NT2/D1 (cell line): ENCODE measurements around the gene SNRNP200.
"Not testable (repeated sequence)": the region's sequence is repeated elsewhere in the genome, so short reads cannot be mapped to it uniquely, and the experiment has no call there.

Experiments used
- DNase-seq: peaks from one replicate; pipeline ENCODE4 v3.0.0-alpha.2; 2011; ENCODE audit warnings: low read depth, low spot score
- H3K27me3 ChIP-seq: 2 replicates; pipeline ENCODE4 v1.6.0; 2011; ENCODE audit warnings: mild to moderate bottlenecking; ENCODE audit not compliant: insufficient read length, insufficient read depth
- H3K36me3 ChIP-seq: 2 replicates; pipeline ENCODE4 v1.6.1; 2011; ENCODE audit warnings: mild to moderate bottlenecking, low read length, mixed read lengths; ENCODE audit not compliant: insufficient read depth, insufficient read length
- H3K4me1 ChIP-seq: 2 replicates; pipeline ENCODE4 v1.5.1; 2011; ENCODE audit not compliant: insufficient read depth, insufficient read length
- H3K4me3 ChIP-seq: 2 replicates; pipeline ENCODE4 v1.5.1; 2011; ENCODE audit warnings: low read depth; ENCODE audit not compliant: insufficient read length
- H3K9ac ChIP-seq: 2 replicates; pipeline ENCODE4 v1.6.0; 2011; ENCODE audit warnings: low read depth; ENCODE audit not compliant: insufficient read length
- H3K9me3 ChIP-seq: 2 replicates; pipeline ENCODE4 v1.5.1; 2011; ENCODE audit warnings: mild to moderate bottlenecking, low read length; ENCODE audit not compliant: insufficient read depth
- SUZ12 ChIP-seq: IDR thresholded peaks from 2 replicates; pipeline ENCODE4 v1.6.1; 2011; ENCODE audit not compliant: insufficient read length, insufficient read depth; ENCODE audit errors: extremely low read depth
- YY1 ChIP-seq: IDR thresholded peaks from 2 replicates; pipeline ENCODE4 v1.6.1; 2011; ENCODE audit not compliant: insufficient read length, insufficient read depth
- ZNF274 ChIP-seq: IDR thresholded peaks from 2 replicates; pipeline ENCODE4 v1.6.1; 2011; ENCODE audit warnings: mild to moderate bottlenecking, low read depth, low read length

SNRNP200 gene

DNA sequence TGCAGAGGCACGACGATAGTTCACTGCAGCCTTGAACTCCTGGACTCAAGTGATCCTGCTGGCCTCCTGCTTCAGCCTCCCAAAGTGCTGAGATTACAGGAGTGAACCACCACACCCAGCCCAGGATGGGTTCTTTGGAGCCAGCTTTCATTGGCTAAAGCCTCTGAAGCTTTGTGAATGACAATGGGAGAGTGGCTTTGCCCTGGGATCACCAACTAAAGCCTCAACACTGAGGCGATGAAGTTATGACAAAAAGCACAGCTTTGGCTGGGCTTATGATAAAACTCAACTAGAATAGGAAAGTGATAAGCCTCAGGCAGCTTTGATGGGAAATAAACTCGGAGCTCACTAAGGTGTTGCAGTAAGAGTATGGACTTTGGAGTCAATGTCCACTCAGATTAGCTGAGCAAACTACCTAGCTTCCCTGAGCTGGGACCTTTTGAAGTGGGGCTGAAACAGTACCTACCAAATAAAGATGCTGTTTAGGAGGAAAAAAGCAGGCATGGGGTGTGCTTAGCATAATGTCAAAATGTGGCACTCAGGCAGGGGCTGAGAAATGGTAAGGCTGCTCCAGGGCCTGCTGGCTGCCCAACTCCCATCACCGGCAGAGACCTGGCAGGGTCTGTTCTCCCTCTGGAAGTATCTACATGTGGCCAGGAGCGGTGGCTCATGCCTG, 43.9 kb downstream of the SNRNP200 start:
- Histone ChIP-seq H3K36me3 (peaks cover 39% of the 10 kb centered on the region), H3K4me1 (peaks cover 10% of the 10 kb centered on the region), H3K4me3 (no peak overlapping the region), H3K9me3 (no peaks in the 10 kb centered on the region), H3K27me3 (no peaks in the 10 kb centered on the region), H3K9ac (no peak overlapping the region)
- no peak for DNase-seq
- no peak for TF ChIP-seq SUZ12
- no peak for TF ChIP-seq YY1
- TF ChIP-seq ZNF274: no peak

DNA sequence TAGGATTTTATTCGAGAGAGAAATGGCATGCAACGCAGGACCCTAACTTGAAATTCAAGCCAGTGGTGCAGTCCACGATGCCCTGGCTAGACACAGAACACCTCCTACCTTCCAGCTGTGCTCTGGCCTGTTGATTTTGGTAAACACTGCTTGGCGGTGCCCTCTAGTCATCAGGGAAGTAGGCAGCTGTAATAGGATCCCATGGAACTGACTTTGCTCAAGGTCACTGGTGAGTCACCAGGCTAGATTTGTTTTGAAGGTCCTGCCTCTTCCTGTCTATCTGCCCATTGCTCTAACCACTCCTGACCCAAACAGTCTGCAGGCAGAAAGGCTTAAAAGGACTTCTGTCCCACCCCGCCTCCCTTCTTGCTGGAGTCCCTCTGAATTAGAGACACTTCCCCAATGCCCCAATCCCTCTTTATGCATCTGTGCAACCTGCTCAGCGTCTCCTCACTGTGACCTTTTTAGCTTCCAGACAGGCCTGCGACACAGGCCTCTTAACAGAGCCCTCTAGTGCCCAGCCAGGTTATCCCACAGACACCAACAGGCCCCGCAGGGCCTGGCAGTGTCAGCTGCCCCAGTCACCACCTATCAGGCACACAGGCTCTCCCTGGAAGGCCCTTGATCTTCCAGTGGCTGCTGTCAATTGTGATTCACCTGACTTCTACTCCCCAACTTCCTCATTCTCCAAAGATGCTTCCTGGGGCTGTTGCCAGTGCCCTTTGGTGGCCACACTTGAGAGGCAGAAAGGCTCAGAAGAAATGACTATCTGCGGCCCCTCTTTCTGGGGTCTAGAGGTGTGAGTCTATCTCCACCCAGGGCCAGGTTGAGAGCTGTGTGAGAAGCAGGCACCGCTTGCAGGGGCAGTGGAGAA, 44.7 kb downstream of the SNRNP200 start:
- peaks cover 10% of the 10 kb centered on the region for H3K4me1 ChIP-seq
- peaks cover 42% of the 10 kb centered on the region for H3K36me3 ChIP-seq
- no peak overlapping the region for H3K4me3 ChIP-seq
- peak; percentile 32 for DNase-seq
- no peaks in the 10 kb centered on the region for H3K27me3 ChIP-seq
- no peak for TF ChIP-seq ZNF274
- no peak for TF ChIP-seq YY1
- TF ChIP-seq SUZ12: no peak
- no peaks in the 10 kb centered on the region for H3K9me3 ChIP-seq
- no peak overlapping the region for H3K9ac ChIP-seq

DNA sequence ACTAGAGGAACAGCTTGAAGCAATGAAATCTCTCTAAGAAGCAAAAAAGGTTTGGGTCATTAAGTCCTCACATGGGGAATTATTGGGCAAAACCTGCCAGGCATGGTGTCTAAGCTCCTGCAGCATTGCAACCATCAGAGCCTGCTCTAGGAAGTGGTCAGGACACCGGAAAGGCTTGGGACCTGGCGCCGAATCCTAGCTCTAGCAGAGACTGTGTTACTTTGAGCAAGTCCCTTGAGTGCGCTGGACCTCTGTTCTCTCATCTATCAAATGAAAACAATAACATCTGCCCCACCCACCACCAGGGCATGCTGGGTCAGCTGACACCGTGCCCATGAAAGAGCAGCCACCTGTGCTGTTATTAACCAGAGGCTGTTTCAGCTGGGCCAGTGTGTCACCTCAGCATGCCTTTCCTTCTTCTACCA, 45.8 kb downstream of the SNRNP200 start:
- DNase-seq: no peak
- Histone ChIP-seq H3K27me3 (no peaks in the 10 kb centered on the region), H3K4me1 (peaks cover 10% of the 10 kb centered on the region), H3K9ac (no peak overlapping the region), H3K36me3 (peaks cover 52% of the 10 kb centered on the region), H3K9me3 (no peaks in the 10 kb centered on the region), H3K4me3 (no peak overlapping the region)
- TF ChIP-seq YY1: no peak
- no peak for TF ChIP-seq ZNF274
- no peak for TF ChIP-seq SUZ12

DNA sequence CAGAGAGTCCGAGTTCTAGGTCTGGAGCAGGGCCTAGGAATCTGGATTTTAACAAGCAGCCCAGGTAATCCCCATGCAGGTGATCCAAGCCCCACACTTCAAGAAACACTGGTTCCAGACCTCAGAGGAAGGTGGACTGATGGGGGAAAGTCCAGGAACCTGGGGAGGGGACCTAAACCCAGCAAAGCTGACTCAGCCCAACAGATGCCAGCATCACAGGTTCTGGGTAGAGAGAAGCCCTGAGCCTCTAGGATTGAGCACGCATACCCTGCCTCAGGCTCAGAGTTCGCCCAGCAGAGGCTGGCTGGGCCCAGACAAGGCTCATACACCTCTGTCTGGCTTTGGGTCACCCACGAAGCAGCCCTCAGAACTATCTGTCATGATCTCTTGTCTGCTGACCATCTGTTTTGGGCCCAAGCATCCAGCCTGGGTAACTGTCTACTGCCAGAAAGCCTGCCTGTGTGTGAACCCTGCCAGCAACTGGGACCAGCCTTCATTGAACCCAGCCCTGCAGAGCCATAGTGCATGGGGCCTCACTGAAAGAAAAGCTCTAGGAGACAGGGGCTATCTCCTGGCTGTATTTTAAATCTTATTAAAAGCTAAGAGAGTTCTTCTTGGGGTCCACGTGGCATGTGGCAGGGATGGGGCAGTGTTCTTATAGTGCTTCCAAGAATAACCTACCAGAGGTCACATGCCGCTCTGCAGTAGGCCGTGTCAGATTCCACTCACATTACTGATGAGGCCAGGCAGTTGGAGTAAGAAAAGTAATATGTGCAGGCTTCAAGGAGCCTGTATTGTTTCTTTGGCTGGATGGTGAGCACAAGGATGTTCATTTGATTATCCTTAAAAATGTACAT, 47.0 kb downstream of the SNRNP200 start:
- H3K9me3 ChIP-seq: no peaks in the 10 kb centered on the region
- no peak overlapping the region for H3K4me3 ChIP-seq
- DNase-seq: no peak
- H3K36me3 ChIP-seq: peaks cover 52% of the 10 kb centered on the region
- H3K4me1 ChIP-seq: peaks cover 7% of the 10 kb centered on the region
- no peak overlapping the region for H3K9ac ChIP-seq
- H3K27me3 ChIP-seq: no peaks in the 10 kb centered on the region
- no peak for TF ChIP-seq YY1
- no peak for TF ChIP-seq SUZ12
- no peak for TF ChIP-seq ZNF274

DNA sequence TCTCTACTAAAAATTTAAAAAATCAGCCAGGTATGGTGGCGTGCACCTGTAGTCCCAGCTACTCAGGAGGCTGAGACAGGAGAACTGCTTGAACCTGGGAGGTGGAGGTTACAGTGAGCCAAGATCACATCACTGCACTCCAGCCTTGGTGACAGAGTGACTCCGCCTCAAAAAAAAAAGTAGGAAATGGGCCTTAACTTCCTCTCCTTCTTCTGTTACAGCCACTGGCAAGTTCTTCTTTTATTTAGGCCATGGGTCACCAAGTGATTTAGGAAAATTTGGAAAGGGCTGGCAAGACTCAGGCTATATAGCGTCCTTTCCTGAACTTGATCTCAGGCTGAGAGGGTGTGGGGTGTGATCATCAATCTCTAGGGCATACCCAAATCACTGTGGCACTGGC, 47.6 kb downstream of the SNRNP200 start:
- peaks cover 57% of the 10 kb centered on the region for H3K36me3 ChIP-seq
- H3K9me3 ChIP-seq, H3K4me3 ChIP-seq, DNase-seq, H3K9ac ChIP-seq, H3K4me1 ChIP-seq, H3K27me3 ChIP-seq: not testable (repeated sequence)

DNA sequence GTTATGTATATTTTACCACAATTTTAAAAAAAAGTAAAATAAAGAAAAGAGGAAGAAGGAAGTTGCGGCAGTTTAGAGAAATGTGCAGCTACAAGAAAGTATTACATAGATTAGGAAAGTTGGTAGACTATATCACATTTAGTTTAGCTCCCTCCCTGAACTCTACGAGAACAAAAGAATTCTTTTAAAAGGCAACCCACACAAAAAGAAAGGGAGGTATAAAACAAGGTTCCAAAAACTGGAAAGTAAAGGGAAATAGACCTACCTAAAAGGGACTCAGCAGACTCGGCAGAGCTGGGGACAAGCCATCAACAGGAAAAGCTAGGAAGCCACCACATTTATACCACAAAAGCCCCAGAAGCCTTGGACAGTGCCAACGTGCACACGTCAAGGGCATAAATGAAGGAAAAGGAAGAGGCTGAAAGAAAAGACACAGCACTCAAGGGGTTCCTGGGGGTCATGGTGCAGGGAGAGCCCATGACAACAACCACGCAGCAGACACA, 48.7 kb downstream of the SNRNP200 start:
- no peaks in the 10 kb centered on the region for H3K9me3 ChIP-seq
- no peaks in the 10 kb centered on the region for H3K27me3 ChIP-seq
- DNase-seq: no peak
- peaks cover 62% of the 10 kb centered on the region for H3K36me3 ChIP-seq
- H3K4me1 ChIP-seq: peaks cover 14% of the 10 kb centered on the region
- TF ChIP-seq YY1: no peak
- TF ChIP-seq SUZ12: no peak
- no peak for TF ChIP-seq ZNF274
- no peak overlapping the region for H3K4me3 ChIP-seq
- no peak overlapping the region for H3K9ac ChIP-seq
